Esophagus muscularis mucosa (tissue), 4 donors: ENCODE data around the gene HBEGF. TPM values are rescaled to one million over a fixed set of nuclear protein-coding genes. Genes with fewer than 3 reads are reported as not detected.

Experiments
- DNase-seq: peaks from one replicate; pipeline ENCODE4 v3.0.0-alpha.2; 2017; ENCODE audit errors: extremely low spot score
- H3K27ac ChIP-seq, 4 donors: fragments of 200-600 bp; sonication (generic); replicated peaks in 1 of 4; 1 replicate in 3 of 4; 2 replicates in 1 of 4; pipeline ENCODE4 v1.5.1; 2016 to 2019; ENCODE audit warnings: mild to moderate bottlenecking in 1 of 4
- H3K27me3 ChIP-seq, 4 donors: fragments of 200-600 bp; sonication (generic); one replicate each; pipeline versions ENCODE4 v1.5.1 to v1.6.0; 2016 to 2019
- H3K36me3 ChIP-seq, 4 donors: fragments of 200-600 bp; sonication (generic); one replicate each; pipeline ENCODE4 v1.5.1; 2016 to 2019
- H3K4me1 ChIP-seq, 4 donors: fragments of 200-600 bp; sonication (generic); one replicate each; pipeline ENCODE4 v1.5.1; 2016 to 2019
- H3K4me3 ChIP-seq, 4 donors: fragments of 200-600 bp; sonication (generic); 1 replicate in 2 of 4; 2 replicates in 2 of 4; pipeline ENCODE4 v1.5.1; 2016 to 2019; ENCODE audit warnings: mild to moderate bottlenecking in 4 of 4, moderate library complexity in 1 of 4
- H3K9me3 ChIP-seq, 4 donors: fragments of 200-600 bp; sonication (generic); 1 replicate in 3 of 4; 2 replicates in 1 of 4; pipeline ENCODE4 v1.5.1; 2016 to 2019
- CTCF ChIP-seq, 3 experiments: fragments of 200-600 bp in 2 of 3; fragments of 450-650 bp in 1 of 3; sonication (generic) in 2 of 3; IDR thresholded peaks; one replicate each; pipeline ENCODE4 v1.5.1; 2017 to 2019; ENCODE audit warnings: antibody characterized with exemption in 3 of 3, mild to moderate bottlenecking in 2 of 3, moderate library complexity in 1 of 3
- EP300 ChIP-seq: sonication (generic); formaldehyde crosslinking; IDR thresholded peaks from one replicate; pipeline ENCODE4 v1.6.1; 2017; ENCODE audit warnings: antibody characterized with exemption
- POLR2A ChIP-seq: fragments of 450-650 bp; IDR thresholded peaks from one replicate; pipeline ENCODE4 v1.6.1; 2017; ENCODE audit warnings: antibody characterized with exemption, moderate library complexity, mild to moderate bottlenecking, low read depth
- POLR2AphosphoS5 ChIP-seq, 2 donors: sonication (generic); formaldehyde crosslinking; IDR thresholded peaks; one replicate each; pipeline ENCODE4 v1.6.1; 2017; ENCODE audit warnings: antibody characterized with exemption in 2 of 2
- WGBS: methylation state at CpG from one replicate; pipeline ENCODE4 v1.1.5; 2018; 5-methylcytosine and 5-hydroxymethylcytosine counted together
- intact Hi-C: fragments of 100-400 bp; cut with DNase I; formaldehyde crosslinking; loops from one replicate; pipeline ENCODE4 v1.15.1; 2023
- total RNA-seq, 4 donors: library from RNA; depleted of rRNA; stranded (reverse); fragments of >200 nt; gene quantifications; one replicate each; pipeline versions ENCODE4 v1.1.0 to v1.2.1, GENCODE V29; 2016

The HBEGF gene
- total RNA-seq, 4 donors from 2014 or later = 6.6 to 20.0 (median 8.2) TPM

GRCh38 chr5:140327589-140327988, 18.8 kb downstream of the HBEGF start:
- Histone ChIP-seq H3K27ac (no peak overlapping the region), H3K9me3 (no peaks in the 10 kb centered on the region), H3K27me3 (no peaks in the 10 kb centered on the region), H3K36me3 (peaks cover 0 to 6% (median 5%) of the 10 kb centered on the region in 4 donors), H3K4me1 (peaks cover 30 to 38% (median 34%) of the 10 kb centered on the region in 4 donors), H3K4me3 (no peak overlapping the region)
- no peak for TF ChIP-seq EP300
- TF ChIP-seq POLR2AphosphoS5 (IDR thresholded peaks at IDR 0.05) = no peak
- no peak for TF ChIP-seq POLR2A
- TF ChIP-seq CTCF (IDR thresholded peaks at IDR 0.05) = no peak
- DNase-seq = no peak
- intact Hi-C loops = no loop called here
- 64% methylated on average over 2 of the region's 2 CpGs for WGBS

GRCh38 chr5:140325486-140325885, 20.9 kb downstream of the HBEGF start:
- WGBS = 96% methylated on average over 3 of the region's 3 CpGs
- Histone ChIP-seq H3K27me3 (no peaks in the 10 kb centered on the region), H3K27ac (peak overlapping the region in 1 of 4 donors; percentile 83), H3K36me3 (no peaks in the 10 kb centered on the region), H3K9me3 (no peaks in the 10 kb centered on the region), H3K4me3 (no peak overlapping the region), H3K4me1 (peaks cover 45 to 49% (median 47%) of the 10 kb centered on the region in 4 donors)
- no peak for DNase-seq
- intact Hi-C loops = no loop called here
- TF ChIP-seq EP300 (no peak), POLR2A (no peak), CTCF (IDR thresholded peaks at IDR 0.05) (no peak), POLR2AphosphoS5 (IDR thresholded peaks at IDR 0.05) (no peak)

DNA sequence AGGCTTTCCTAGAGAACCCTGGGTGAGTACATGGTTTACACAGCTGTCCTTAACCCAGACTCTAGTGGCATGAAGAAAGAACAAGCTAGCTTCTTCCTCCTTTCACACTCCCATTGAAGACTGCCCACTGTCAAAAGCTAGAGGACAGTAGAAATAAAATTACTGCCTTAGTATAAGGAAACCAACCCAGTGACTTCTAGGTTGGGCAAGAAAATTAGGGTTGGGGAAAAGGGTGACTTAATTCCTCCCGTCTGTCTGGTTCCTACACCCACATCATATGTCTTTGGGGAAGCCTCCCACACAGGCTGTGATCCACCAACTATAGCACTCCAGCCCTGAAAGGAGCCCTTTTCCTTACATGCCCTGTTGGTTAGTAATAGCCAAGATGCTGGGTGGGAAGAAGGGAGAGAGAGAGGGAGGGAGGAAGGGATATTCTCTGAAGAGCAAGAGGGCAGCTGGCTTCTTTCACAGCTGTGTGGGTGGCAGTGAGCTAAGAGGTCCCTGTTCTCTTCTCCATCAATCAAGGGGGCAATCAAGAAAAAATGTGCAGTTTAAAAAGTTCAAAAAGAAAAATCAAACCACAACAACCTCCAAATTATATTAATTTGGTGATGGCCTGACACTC, 21.7 kb downstream of the HBEGF start:
- Histone ChIP-seq H3K9me3 (no peaks in the 10 kb centered on the region), H3K27me3 (no peaks in the 10 kb centered on the region), H3K4me1 (peaks cover 44 to 49% (median 47%) of the 10 kb centered on the region in 4 donors), H3K27ac (peak overlapping the region in 3 of 4 donors; percentile 25 to 83 (median 75)), H3K4me3 (no peak overlapping the region), H3K36me3 (no peaks in the 10 kb centered on the region)
- WGBS = 55% methylated on average over 1 of the region's 1 CpG
- no peak for TF ChIP-seq POLR2AphosphoS5 (IDR thresholded peaks at IDR 0.05)
- no peak for TF ChIP-seq CTCF (IDR thresholded peaks at IDR 0.05)
- no peak for TF ChIP-seq EP300
- no peak for TF ChIP-seq POLR2A
- peak; percentile 78 for DNase-seq
- intact Hi-C loops = no loop called here

- intact Hi-C loops = no loop called here
- no peaks in the 10 kb centered on the region for H3K36me3 ChIP-seq
- H3K27ac ChIP-seq = peak overlapping the region; percentile 25 to 83 (median 55)
- H3K27me3 ChIP-seq = no peaks in the 10 kb centered on the region
- H3K4me1 ChIP-seq = peaks cover 42 to 46% (median 43%) of the 10 kb centered on the region in 4 donors
- H3K4me3 ChIP-seq = no peak overlapping the region
- TF ChIP-seq CTCF (IDR thresholded peaks at IDR 0.05) = no peak
- TF ChIP-seq POLR2AphosphoS5 (IDR thresholded peaks at IDR 0.05) = no peak
- TF ChIP-seq POLR2A = no peak
- TF ChIP-seq EP300 = no peak
- no peak for DNase-seq
- no peaks in the 10 kb centered on the region for H3K9me3 ChIP-seq
- 83% methylated on average over 4 of the region's 5 CpGs for WGBS
Observed at GRCh38 chr5:140324041-140324600, 22.3 kb downstream of the HBEGF start.
